Stimulated activated naive CD4-positive, alpha-beta T cell treated with Interleukin-2 at 50 U/mL for 16 hours (primary cell): ENCODE measurements around the gene GPR153.

Source experiments
- DNase-seq: peaks from one replicate; lab custom pipeline; 2025; lab: John Stamatoyannopoulos, UW

GPR153 gene

DNA sequence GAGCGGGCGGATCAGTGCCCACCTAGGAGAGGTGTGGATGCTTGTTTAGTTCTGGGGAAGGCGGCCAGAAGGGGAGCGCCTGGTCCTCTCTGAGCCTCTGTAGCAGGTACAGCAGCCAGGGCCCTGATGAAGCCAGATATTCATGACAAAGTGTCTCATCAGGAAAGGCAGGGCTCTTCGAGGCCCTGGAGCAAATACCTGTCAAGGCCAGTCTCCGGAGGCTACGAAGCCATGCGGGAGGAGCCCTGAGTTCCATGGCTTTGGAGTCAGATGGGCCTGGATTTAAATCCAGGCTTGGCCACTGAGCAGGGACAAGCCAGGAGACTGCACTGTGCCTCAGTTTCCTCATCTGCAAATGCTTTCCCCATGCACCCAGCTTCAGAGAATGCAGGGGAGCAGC lies 25.4 kb upstream of the GPR153 start:
- no peak for DNase-seq

DNA sequence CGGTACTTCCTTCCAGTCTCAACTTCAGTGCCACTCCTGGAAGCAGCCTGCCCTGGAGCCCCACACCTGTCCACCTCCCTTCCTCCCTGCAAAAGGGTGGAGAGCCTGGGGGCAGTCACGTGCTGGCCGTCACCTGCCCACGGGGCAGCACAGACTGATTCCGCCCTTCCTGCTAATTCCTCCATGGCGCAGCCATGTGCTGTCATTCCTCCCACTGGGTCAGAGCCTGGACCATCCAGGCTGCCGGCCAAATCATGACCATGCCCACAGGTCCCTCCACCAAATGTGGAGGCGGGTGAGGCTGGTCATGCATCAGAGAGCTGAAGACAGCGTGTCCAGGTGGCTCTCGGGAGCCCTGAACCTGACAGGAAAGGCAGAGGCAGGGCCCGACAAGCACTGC lies 24.4 kb upstream of the GPR153 start:
- DNase-seq = no peak

DNA sequence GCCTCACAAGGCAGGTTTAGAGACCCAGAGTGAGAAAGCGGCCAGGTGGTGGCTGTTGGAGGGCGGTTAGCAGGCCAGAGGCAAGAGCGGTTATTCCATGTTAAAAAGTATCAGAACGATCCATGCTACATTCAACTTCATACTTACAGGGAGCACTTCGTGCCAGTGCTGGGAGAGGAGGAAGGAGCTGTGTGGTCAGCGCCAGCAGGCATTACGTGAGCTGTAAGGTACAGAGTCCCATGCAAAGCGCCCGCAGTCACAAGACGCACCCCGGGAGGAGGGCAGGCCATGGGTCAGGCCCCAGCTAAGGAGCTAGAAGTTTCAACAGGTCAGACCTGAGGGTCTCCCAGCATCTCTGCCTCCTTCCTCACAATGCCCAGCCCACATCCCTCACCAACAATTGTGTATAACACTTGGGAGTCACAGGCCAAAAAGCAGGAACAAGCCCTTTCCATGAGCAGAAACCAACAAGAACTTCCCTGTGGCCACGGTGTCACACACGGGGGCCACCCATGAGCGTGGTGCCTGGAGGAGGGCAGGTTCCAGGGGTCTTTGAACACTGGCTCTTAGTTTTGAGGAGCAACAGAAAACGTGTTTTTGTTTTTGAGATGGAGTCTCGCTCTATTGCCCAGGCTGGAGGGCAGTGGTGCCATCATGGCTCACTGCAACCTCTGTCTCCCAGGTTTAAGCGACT lies 21.8 kb upstream of the GPR153 start:
- DNase-seq = no peak

DNA sequence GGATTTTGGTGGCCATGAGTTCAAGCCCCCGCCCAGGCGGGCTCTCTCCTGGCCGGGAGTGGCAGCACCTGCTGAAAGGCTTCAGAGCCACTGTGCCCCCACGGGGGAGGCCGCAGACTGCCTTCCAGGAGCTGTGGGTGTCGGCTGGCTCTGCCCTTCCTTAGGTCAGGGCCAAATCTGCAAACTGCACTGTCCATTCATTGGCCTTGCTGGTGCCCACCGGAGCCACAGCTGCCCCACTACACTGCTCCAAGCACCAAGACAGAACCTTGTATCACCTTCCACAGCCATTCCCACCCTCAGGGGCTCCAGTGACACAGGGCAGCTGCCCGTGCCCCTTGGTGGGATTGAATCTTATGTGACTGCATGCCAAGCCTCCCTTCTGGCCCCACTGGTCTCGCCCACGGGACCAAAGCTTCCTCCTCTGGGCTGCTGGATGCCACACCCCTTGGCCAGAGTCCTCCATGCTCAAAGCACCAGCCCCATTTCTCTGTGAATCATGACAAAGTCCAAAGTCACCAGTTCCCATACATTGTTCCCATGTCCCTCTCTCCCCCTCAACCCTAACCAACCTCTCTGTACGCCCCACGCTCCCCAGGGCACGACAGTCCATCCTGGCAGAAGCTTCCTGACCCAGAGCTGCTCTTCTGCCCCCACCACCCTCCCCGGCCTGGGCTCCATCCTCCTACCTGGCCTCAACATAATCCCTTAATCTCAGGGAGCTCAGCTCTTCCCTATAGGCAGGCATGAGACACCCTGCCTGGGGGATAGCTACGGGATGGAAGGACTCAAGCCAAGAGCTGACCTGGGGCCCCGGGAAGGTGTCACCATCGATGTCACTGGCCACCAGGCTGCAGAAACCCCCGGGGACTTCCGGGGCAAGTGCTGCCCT lies 20.9 kb upstream of the GPR153 start:
- no peak for DNase-seq

DNA sequence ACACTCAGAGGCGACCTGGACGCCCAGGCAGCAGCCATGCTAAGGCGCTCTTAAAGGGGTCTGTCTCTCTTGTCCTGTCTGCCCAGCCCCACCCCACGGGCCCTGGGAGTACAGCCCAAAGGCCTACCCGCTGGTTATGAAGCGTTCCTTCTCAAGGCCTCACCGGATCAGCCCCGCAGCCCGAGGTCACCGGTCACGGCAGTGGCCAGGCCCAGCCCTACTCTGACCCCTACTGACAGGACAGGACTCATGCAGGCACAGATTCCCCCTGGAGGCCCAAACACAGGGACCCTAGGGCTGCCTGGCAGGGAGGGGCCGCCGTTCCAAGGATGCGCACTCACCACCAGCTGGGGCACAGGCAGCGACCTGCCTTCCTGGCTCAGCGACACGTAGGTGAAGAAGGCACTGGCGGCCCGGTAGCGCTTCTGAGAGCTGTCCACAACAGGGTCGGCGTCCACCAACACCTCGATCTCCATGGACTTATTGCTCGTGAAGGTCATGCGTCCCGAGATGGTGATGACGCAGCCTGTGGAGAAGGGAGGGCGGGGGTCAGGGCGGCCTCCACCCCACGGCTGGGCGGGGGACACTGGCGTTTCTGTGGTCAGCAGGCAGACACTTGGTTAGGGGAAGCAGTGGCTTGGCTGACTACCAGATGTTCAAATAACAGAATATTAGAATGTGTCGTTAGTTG lies 20.0 kb upstream of the GPR153 start:
- DNase-seq = no peak

DNA sequence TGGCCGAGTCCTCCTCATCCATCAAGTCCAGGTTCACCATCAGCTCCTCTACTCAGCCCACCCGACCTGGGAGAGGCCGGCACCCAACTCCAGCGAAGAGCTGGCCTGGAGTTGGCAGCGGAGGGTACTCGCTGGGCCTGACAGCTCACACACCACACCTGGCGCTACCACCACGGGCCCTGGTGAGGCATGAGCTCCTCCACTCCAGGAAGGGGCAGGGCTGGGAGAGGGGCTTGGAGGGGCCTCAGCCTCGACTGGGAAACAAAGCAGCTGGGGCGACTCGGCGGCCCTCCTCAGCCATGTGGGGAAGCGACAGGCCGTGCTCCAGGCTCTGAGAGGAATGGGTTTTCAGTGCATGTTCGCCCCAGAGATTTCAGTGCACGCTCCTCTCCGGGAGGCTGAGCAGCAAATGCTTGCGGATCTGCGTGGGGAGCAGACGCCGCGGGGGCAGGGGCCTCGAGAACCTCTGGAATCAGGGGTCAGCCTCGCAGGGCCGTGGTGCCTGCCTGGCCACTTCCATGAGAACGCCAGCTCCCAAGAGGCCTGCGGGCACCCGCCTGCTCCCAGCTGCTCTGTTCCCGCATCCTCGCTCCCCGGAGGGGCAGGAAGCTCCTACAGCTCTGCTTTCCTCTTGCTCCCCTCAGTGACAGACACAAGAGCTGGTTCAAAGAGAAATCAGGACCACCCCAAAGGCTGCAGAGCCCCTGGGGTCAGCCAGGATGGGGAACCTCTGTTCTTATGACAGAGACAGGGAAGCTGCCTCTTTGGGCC lies 18.9 kb upstream of the GPR153 start:
- DNase-seq = no peak

DNA sequence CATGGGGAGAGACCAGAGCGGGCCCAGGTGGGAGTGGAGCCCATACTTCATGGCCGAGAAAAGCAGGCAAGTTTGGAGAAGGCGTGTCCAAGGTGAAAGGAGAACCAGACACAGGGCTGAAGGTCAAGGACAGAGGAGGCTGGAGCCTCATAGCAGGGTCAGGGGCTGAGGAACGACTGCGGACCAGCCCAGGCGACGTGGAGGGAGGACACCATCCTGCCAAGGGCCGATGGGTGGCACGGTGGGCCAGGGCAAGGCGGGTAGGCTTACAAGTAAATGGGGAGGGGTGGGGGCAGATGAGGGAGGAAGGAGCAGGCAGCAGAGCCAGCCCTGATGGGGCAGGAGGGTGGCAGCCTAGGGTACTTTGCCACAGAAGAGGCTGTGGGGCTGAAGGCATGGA lies 18.2 kb upstream of the GPR153 start:
- DNase-seq = no peak

DNA sequence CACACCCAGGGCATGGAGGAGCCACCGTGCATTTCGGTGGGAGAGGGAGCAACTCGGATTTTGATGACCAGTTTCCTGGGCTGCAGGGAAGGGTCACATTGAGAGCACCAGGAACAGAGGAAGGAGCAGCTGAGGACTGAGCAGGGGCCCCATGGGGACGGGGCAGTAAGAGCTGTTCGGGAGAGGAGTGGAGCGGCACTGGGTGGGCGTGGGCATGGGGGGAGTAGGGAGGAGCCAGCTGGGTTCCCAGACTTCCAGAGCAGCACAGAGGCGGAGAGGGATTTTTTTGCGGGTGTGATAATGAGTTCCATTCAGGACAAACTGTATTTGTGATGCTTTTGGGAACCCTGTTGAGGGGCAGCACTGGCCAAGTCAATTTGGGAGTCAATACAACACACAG lies 17.4 kb upstream of the GPR153 start:
- DNase-seq = no peak

DNA sequence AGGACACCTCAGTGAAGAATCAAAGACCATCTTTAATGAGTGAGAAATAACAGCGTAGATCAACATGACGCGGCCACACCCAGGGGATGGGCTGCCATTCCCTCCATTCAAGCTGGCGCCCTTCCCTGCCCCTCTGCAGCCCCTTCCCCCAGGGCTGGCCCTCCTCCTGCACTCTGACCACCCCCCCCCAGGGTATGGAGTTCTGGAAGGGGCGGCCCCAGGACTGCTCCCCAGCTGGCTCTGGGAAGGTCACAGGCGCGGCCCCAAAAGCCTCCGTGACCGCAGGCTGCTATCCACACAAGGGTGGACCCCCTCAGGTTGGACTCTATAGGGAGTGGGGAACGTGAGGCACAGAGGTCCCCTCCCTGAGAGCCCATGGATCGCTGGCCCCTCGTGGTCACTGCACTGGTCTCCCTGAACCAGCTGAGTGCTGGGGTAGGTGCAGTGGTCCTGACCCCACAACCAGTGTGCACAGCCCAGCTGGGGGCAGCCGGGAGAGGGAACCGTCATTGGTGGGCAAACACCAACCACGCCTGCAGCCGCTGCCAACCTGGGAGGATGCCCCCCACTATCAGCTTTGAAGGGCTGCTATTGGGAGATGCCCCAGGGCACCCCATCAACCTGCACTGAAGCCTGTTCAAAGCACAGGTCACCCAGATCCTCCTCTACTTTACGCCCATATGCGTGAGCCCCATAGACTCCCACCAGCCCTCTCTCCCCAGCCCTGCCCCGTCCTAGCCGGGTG lies 16.1 kb upstream of the GPR153 start:
- DNase-seq = no peak

DNA sequence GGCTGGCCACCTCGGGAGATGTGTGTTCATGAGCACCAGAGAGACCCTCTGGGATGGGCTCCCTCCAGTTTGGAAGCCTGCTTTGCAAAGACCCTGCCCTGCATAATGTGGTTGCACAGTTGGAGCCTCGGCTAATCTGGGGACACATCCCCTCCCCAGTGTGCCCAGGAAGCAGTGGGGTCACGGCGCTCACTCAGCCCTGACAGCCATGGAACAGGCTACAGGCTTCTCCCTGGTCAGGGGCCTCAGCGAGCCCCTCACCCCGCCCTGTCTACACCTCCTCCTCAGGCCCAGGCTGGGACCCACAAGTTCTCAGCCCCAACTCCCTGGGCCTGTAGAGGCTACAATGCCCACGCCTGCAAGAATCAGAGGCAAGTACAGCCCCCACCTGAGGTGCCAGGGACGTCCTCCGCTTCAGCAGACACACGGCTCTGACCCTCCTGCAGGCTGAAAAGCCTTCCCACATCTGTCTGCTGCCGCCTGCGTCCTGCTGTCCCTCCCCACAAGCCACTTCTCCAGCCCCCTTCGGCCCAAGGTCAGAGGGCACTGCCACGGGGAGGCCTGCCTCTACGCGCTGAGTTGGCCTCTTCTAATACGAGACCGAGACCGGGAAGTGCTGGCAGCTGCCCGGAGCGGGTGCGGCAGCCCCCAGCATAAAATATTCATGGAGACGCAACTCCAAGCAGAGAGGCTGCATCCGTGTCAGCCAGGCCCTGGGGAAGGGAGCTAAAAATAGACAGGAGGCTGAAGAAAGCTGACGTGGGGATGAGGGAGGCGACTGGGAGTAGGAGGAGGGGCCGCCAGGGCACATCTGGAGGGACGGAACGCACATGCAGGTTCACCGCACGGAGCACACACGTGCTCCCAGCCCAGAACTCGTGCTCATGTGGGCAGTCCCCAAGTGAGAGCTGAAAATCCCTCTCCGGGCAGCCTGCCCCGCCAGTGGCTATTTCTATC lies 15.2 kb upstream of the GPR153 start:
- DNase-seq = no peak

DNA sequence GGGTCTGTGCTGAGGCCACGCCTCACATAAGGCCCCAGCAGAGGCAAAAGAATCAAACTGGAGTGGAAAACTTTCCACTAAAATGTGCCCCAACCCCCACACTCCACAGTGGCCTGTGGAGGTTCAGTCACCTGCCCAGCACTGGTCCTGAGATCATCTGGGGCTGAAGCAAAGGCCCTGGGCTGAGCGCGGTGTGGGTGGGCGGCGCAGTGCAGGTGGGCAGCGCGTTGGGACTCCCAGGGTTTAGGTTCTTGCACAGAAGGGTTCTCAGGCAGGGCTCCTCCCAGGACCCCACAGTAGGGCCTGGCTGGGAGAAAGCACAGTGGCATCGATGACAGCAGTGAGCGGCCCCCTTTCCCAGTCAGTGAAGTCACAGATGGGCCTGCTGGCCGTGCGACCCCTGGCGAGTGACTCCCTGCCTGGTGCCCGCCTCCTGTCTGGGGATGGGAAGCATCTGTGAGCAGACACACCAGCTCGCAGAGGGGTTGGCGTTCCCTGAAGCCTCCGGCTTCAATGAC lies 13.8 kb upstream of the GPR153 start:
- DNase-seq = no peak

DNA sequence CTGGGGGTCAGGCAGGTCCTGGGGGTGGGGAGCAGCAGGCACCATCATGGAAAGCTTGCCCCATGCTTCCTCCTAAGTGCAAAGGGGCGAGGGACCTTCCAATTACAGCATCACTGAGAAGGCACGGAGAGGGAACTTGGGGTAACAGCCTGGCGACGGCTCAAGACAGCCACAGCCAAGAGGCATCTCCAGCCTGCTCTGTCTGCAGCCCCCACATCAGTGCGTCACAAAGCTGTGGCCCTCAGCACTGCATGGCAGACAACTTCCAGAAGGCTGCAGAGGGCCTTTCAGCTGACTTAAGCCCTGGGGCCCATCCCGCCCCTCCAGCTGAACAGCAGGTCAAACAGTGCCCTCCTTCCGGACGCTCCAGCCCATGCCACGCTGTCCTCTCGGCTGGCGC lies 13.2 kb upstream of the GPR153 start:
- DNase-seq = no peak

DNA sequence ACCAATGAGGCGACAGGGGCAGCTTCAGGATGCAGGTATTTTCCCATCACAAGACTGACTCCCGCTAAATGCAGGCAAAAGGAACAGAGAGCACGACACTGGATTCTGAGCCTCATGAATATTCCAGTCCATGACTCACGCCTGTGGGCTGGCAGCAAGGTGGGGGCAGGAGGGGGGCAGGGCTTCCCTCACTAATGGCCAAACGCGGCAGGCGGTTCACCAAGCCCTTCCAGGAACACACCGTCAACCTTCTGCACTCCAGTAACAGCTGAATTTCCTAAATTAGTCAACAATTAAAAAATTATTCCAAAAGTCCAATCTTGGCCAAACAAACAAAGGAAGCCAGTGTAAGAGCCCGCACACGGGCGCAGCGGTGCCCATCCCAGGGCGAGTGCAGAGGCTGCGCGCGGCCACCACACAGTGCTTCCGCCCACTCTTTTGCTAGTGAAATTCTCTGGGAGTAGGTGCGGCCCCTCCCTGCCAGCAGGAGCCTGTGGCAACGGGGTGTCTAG lies 12.5 kb upstream of the GPR153 start:
- no peak for DNase-seq

DNA sequence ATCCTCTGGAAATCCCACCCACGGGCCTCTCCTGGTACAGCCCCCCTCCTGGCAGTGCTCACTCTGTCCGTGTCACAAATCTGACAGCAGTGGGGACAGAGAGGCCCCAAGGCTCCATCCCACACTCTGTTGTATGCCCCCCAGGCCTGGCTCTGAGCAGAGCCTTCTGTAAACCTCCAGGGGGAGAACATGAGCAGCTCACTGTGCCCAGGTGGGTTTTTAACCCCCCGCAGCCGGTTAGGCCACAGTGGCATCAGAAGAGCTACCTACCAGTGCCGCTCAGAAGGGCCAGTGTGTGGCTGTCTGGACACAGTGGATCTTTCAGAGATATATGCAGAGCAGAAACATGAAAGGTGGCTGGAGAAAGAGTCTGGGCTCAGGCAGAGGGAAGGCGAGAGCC lies 12.0 kb upstream of the GPR153 start:
- DNase-seq = no peak

DNA sequence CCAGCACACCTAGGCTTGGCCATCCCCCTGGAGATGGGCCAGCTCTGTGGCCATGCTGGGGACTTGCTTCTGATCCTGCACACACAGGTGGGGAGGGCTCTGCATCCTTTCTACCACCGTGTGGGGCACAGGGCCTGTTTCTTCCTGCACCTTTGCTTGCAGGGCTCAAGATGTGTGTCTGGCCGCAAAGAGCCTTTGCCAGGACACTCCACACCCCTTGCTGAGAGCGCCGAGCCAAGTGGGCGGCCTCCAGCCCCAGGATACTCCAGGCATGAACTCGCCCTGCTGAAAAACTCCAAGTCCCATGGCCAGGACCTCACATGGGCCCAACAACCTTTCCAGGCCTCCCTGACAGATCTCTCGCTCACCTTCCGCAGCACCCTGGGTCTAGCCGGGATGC lies 11.6 kb upstream of the GPR153 start:
- DNase-seq = no peak

DNA sequence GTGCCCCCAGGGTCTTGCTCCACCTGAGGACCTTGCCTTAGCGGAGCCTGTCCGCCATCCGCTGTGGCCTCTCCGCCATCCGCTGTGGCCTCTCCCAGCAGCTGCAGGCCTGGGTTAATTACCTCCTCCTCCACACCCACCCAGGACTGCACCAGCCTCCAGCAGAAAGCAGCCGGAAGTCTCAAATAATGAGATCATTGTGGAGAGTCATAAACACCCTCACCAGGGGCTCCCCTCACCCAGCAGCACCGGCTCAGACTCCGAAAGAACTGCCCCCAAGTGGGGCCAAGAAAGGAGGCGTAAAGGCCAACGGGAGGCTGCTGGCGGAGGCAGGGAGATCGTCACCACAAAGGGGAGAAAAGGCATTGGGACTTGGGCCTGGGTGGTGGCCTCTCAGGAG lies 10.7 kb upstream of the GPR153 start:
- DNase-seq = no peak

DNA sequence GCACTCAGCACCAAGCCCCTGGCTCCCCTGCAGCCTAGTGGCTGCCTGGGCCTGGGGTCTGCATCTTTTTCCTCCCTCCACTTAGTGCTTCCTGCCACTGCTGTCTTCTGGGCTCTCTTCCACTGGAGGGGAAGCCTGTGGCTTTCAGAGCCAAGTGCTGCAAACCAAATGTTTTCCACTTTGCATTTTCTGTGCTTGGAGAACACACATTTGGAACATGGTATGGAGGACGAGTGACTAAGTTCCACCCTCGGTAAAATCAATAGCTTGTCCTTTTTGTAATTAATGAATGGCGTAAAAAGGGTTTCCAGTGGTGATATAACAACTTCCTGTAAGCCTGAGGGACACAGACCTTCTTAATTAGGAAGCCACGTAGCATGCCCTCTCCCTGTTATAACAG lies 10.1 kb upstream of the GPR153 start:
- no peak for DNase-seq

DNA sequence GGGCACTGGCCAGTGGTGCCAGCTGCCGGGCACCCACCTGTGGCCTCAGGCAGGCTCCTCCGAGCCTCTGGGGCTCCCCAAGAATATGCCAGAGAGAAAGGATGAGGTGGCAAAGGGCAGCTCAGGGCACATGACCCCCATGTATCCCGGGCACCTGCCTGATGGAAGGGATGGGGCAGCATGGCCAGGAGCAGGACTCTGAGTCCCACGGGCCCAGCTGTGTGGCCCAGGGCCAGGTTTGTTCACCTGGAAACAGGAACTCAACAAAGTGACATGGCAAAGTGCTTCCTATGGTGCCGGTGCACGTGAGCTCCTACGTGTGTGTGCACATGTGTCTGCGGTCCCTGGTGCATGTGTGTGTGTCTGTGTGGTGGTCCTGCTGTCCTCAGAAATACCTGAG lies 9.5 kb upstream of the GPR153 start:
- no peak for DNase-seq

DNA sequence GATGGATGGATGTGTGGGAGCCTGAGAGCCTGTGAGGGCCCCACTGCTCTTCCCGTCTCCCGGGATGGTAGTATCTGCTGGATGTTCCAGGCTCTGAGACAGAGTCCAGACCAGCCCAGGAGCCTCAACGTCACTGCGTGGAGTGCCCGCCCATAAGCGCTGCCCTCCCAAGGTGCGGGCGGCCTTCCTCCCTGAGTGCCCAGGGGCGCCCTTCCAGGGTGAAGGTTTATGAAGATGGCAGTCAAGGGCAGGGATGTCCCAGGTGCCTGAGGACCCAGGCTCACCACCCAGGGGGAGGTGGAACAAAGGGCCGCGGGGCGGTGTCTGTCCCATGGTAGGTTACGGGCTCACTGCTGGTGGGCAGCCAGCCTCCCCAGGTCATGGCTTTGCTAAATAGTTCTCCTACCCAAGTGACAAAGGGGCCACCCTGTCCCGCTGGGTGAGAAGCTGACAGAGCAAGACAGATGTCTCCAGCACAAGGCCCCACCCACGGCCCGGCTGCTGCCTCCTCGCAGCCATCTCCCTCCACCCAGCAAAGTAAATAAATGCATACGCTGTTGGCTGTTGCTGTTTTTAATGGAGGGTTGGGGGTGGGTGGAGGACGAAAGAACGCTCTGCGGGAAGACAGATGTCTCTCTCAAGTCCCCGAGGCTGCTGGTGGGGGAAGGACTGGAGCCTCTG lies 9.0 kb upstream of the GPR153 start:
- no peak for DNase-seq
